Neural cell (in vitro differentiated cells): ENCODE data around the gene SLC7A8. TPM values are rescaled to one million over a fixed set of nuclear protein-coding genes. Genes with fewer than 3 reads are reported as not detected.

Experiments
- H2AFZ ChIP-seq: fragments of 200-600, 300-800 bp; sonication (generic), shearing (Covaris generic); 2 replicates; pipeline ENCODE4 v1.6.0; 2014; ENCODE audit warnings: low read depth, mild to moderate bottlenecking, antibody characterized with exemption, low read length, moderate library complexity
- H3F3A ChIP-seq: fragments of 200-600 bp; shearing (Covaris generic); 2 replicates; pipeline ENCODE4 v1.6.1; 2016; ENCODE audit warnings: mild to moderate bottlenecking, moderate library complexity, mixed read lengths, antibody characterized with exemption, low read length; ENCODE audit not compliant: insufficient read depth, poor library complexity, severe bottlenecking
- H3K27ac ChIP-seq: fragments of 200-600, 300-800 bp; sonication (generic), shearing (Covaris generic); 2 replicates; pipeline ENCODE4 v1.5.1; 2014; ENCODE audit warnings: mild to moderate bottlenecking, low read length, moderate library complexity
- H3K27me3 ChIP-seq: fragments of 300-800, 200-600 bp; sonication (generic), shearing (Covaris generic); 2 replicates; pipeline ENCODE4 v1.6.0; 2014; ENCODE audit warnings: mild to moderate bottlenecking, low read depth, low read length, moderate library complexity; ENCODE audit not compliant: insufficient read depth
- H3K36me3 ChIP-seq: fragments of 300-800, 200-600 bp; sonication (generic), shearing (Covaris generic); 2 replicates; pipeline ENCODE4 v1.5.1; 2014; ENCODE audit warnings: mild to moderate bottlenecking, antibody characterized with exemption, low read length, moderate library complexity; ENCODE audit not compliant: insufficient read depth
- H3K4me2 ChIP-seq: fragments of 300-800, 200-600 bp; sonication (generic), shearing (Covaris generic); 2 replicates; pipeline ENCODE4 v1.6.0; 2014; ENCODE audit warnings: mild to moderate bottlenecking, low read length
- H3K4me3 ChIP-seq: fragments of 300-800, 200-600 bp; sonication (generic), shearing (Covaris generic); 2 replicates; pipeline ENCODE4 v1.5.1; 2014; ENCODE audit warnings: mild to moderate bottlenecking, low read length, moderate library complexity
- H3K79me2 ChIP-seq: fragments of 200-600 bp; shearing (Covaris generic); replicated peaks from 2 replicates; pipeline ENCODE4 v1.6.0; 2014; ENCODE audit warnings: mild to moderate bottlenecking, low read length, moderate library complexity; ENCODE audit not compliant: insufficient read depth
- H3K9ac ChIP-seq: fragments of 300-800, 200-600 bp; sonication (generic), shearing (Covaris generic); 2 replicates; pipeline ENCODE4 v1.6.1; 2016; ENCODE audit warnings: mild to moderate bottlenecking, low read length, mixed read lengths
- H3K9me2 ChIP-seq: fragments of 200-600 bp; shearing (Covaris generic); 2 replicates; pipeline ENCODE4 v1.6.1; 2016; ENCODE audit warnings: mild to moderate bottlenecking, low read length, mixed read lengths; ENCODE audit not compliant: insufficient read depth
- H3K9me3 ChIP-seq: fragments of 200-600, 300-800 bp; sonication (generic), shearing (Covaris generic); 2 replicates; pipeline ENCODE4 v1.6.1; 2016; ENCODE audit warnings: mild to moderate bottlenecking, mixed run types, low read length, moderate library complexity, mixed read lengths
- H4K20me1 ChIP-seq: fragments of 200-600 bp; shearing (Covaris generic); 2 replicates; pipeline ENCODE4 v1.6.1; 2016; ENCODE audit warnings: mild to moderate bottlenecking, mixed run types; ENCODE audit not compliant: insufficient read depth
- CTCF ChIP-seq: fragments of 450-650 bp; IDR thresholded peaks from 2 replicates; pipeline ENCODE4 v1.5.1; 2014; ENCODE audit warnings: antibody characterized with exemption, mild to moderate bottlenecking, moderate library complexity; ENCODE audit not compliant: poor library complexity, severe bottlenecking
- EP300 ChIP-seq: fragments of 450-650 bp; conservative IDR thresholded peaks from 2 replicates; pipeline ENCODE4 v1.6.1; 2014; ENCODE audit warnings: antibody characterized with exemption, mild to moderate bottlenecking, moderate library complexity; ENCODE audit not compliant: poor library complexity, severe bottlenecking
- EZH2 ChIP-seq: fragments of 200-600, 300-800 bp; shearing (Covaris generic), sonication (generic); IDR thresholded peaks from 2 replicates; pipeline ENCODE4 v1.6.1; 2014; ENCODE audit warnings: antibody characterized with exemption, low read length, borderline replicate concordance, mild to moderate bottlenecking; ENCODE audit not compliant: insufficient read depth, poor library complexity, severe bottlenecking
- MXI1 ChIP-seq: fragments of 450-650 bp; conservative IDR thresholded peaks from 2 replicates; pipeline ENCODE4 v1.6.1; 2014; ENCODE audit warnings: antibody characterized with exemption, mild to moderate bottlenecking; ENCODE audit not compliant: poor library complexity, severe bottlenecking
- POLR2AphosphoS5 ChIP-seq: IDR thresholded peaks from 2 replicates; pipeline ENCODE4 v1.6.1; 2012
- RAD21 ChIP-seq: fragments of 450-650 bp; conservative IDR thresholded peaks from 2 replicates; pipeline ENCODE4 v1.6.1; 2014; ENCODE audit warnings: antibody characterized with exemption, mild to moderate bottlenecking, moderate library complexity
- REST ChIP-seq: IDR thresholded peaks from 2 replicates; pipeline ENCODE4 v1.6.1; 2012; ENCODE audit warnings: borderline replicate concordance
- SMC3 ChIP-seq: fragments of 450-650 bp; conservative IDR thresholded peaks from 2 replicates; pipeline ENCODE4 v1.6.1; 2014; ENCODE audit warnings: antibody characterized with exemption, mild to moderate bottlenecking, moderate library complexity; ENCODE audit not compliant: poor library complexity
- TAF1 ChIP-seq: IDR thresholded peaks from 2 replicates; pipeline ENCODE4 v1.6.1; 2012; ENCODE audit warnings: low read depth
- polyA plus RNA-seq: library from polyadenylated mRNA; depleted of rRNA; stranded (reverse); fragments of >200 nt; gene quantifications from 2 replicates; pipeline ENCODE4 v1.2.3, GENCODE V29; 2014

SLC7A8 gene
- polyA plus RNA-seq, 1 donor from 2014 or later = 0.21 TPM

- H3K9me2 ChIP-seq = no peaks in the 10 kb centered on the region
- H2AFZ ChIP-seq = no peak overlapping the region
- no peaks in the 10 kb centered on the region for H3K27me3 ChIP-seq
- H4K20me1 ChIP-seq = no peaks in the 10 kb centered on the region
- TF ChIP-seq REST (no peak), MXI1 (no peak), SMC3 (no peak), POLR2AphosphoS5 (no peak)
- no peaks in the 10 kb centered on the region for H3F3A ChIP-seq
- no peak overlapping the region for H3K4me3 ChIP-seq
- H3K27ac ChIP-seq = no peak overlapping the region
- no peaks in the 10 kb centered on the region for H3K9me3 ChIP-seq
- no peak overlapping the region for H3K9ac ChIP-seq
- H3K79me2 ChIP-seq = no peaks in the 10 kb centered on the region
- H3K4me2 ChIP-seq = no peak overlapping the region
- no peaks in the 10 kb centered on the region for H3K36me3 ChIP-seq
These were observed 12.2 kb upstream of the SLC7A8 start for GRCh38 chr14:23195552-23196101.

- Histone ChIP-seq H2AFZ (no peak overlapping the region), H3K4me3 (no peak overlapping the region), H3K27me3 (no peaks in the 10 kb centered on the region), H3K9ac (no peak overlapping the region), H3K4me2 (no peak overlapping the region), H3K9me2 (no peaks in the 10 kb centered on the region), H4K20me1 (no peaks in the 10 kb centered on the region), H3K79me2 (no peaks in the 10 kb centered on the region), H3K36me3 (no peaks in the 10 kb centered on the region), H3F3A (no peaks in the 10 kb centered on the region), H3K27ac (no peak overlapping the region), H3K9me3 (no peaks in the 10 kb centered on the region)
- TF ChIP-seq EP300 = no peak
- TF ChIP-seq CTCF = no peak
- TF ChIP-seq EZH2 = no peak
These were observed 10.0 kb upstream of the SLC7A8 start for GRCh38 chr14:23193432-23193831.

- no peak overlapping the region for H3K9ac ChIP-seq
- H4K20me1 ChIP-seq = no peaks in the 10 kb centered on the region
- H2AFZ ChIP-seq = no peak overlapping the region
These were observed 4.5 kb upstream of the SLC7A8 start for GRCh38 chr14:23187925-23188324.

More at GRCh38 chr14:23187925-23188324, 4.5 kb upstream of the SLC7A8 start:
- Histone ChIP-seq H3K36me3 (no peaks in the 10 kb centered on the region), H3K4me2 (no peak overlapping the region), H3K79me2 (no peaks in the 10 kb centered on the region), H3K4me3 (no peak overlapping the region), H3K9me3 (no peaks in the 10 kb centered on the region), H3F3A (no peaks in the 10 kb centered on the region), H3K27ac (no peak overlapping the region), H3K9me2 (no peaks in the 10 kb centered on the region), H3K27me3 (no peaks in the 10 kb centered on the region)
- TF ChIP-seq REST = no peak
- no peak for TF ChIP-seq EZH2
- no peak for TF ChIP-seq CTCF
- TF ChIP-seq EP300 = no peak
- no peak for TF ChIP-seq MXI1
- TF ChIP-seq TAF1 = no peak
- TF ChIP-seq POLR2AphosphoS5 = no peak
- TF ChIP-seq RAD21 = no peak
- TF ChIP-seq SMC3 = no peak
